HL-60 (cell line): ENCODE measurements around the gene VAV2.

Source experiments
- CTCF ChIP-seq: IDR thresholded peaks from one replicate; pipeline ENCODE4 v1.5.1; 2011; ENCODE audit warnings: low read length, control low read depth, inconsistent platforms; ENCODE audit not compliant: insufficient read depth
- POLR2AphosphoS5 ChIP-seq: IDR thresholded peaks from 2 replicates; pipeline ENCODE4 v1.6.1; 2012; ENCODE audit warnings: low read depth
- SPI1 ChIP-seq: IDR thresholded peaks from 2 replicates; pipeline ENCODE4 v1.6.1; 2012; ENCODE audit warnings: low read depth, mild to moderate bottlenecking, borderline replicate concordance
- TF ChIP-seq, protein P1 (sequence below): IDR thresholded peaks from 2 replicates; pipeline ENCODE4 v1.6.1; 2012; ENCODE audit warnings: low read depth; ENCODE audit not compliant: insufficient replicate concordance

GRCh38 chr9:133993635-133994253, 1.6 kb upstream of the VAV2 start:
- TF ChIP-seq SPI1 (no peak), CTCF (no peak), POLR2AphosphoS5 (no peak)
- TF ChIP-seq, protein P1, sequence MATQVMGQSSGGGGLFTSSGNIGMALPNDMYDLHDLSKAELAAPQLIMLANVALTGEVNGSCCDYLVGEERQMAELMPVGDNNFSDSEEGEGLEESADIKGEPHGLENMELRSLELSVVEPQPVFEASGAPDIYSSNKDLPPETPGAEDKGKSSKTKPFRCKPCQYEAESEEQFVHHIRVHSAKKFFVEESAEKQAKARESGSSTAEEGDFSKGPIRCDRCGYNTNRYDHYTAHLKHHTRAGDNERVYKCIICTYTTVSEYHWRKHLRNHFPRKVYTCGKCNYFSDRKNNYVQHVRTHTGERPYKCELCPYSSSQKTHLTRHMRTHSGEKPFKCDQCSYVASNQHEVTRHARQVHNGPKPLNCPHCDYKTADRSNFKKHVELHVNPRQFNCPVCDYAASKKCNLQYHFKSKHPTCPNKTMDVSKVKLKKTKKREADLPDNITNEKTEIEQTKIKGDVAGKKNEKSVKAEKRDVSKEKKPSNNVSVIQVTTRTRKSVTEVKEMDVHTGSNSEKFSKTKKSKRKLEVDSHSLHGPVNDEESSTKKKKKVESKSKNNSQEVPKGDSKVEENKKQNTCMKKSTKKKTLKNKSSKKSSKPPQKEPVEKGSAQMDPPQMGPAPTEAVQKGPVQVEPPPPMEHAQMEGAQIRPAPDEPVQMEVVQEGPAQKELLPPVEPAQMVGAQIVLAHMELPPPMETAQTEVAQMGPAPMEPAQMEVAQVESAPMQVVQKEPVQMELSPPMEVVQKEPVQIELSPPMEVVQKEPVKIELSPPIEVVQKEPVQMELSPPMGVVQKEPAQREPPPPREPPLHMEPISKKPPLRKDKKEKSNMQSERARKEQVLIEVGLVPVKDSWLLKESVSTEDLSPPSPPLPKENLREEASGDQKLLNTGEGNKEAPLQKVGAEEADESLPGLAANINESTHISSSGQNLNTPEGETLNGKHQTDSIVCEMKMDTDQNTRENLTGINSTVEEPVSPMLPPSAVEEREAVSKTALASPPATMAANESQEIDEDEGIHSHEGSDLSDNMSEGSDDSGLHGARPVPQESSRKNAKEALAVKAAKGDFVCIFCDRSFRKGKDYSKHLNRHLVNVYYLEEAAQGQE, result no peak
